ENCODE measurements around the gene PCSK4. TPM values are rescaled to one million over a fixed set of nuclear protein-coding genes. Genes with fewer than 3 reads are reported as not detected.

The PCSK4 gene
- total and polyA plus RNA-seq, 2 of the 4 experiments (the other 2 are of a cell fraction): 0.72 to 1.7 TPM

GRCh38 chr19:1440418-1440801 lies 49.7 kb downstream of the PCSK4 start:
- Histone ChIP-seq H3K4ac (ENCODE audit: low read depth, low read length) (no peak overlapping the region), H3K27ac (ENCODE audit: insufficient read depth, low read length) (no peak overlapping the region), H3K9me3 (ENCODE audit: control insufficient read depth, insufficient read depth, low read length) (no peaks in the 10 kb centered on the region), H2BK15ac (ENCODE audit: low read depth, low read length) (no peak overlapping the region), H4K20me1 (ENCODE audit: insufficient read depth, low read length) (peaks cover 58% of the 10 kb centered on the region), H2AFZ (replicated peaks; ENCODE audit: low read length, poor library complexity) (no peak overlapping the region), H3K4me2 (ENCODE audit: low read depth, low read length) (no peak overlapping the region), H4K8ac (ENCODE audit: low read depth in 2 of 2, low read length in 2 of 2) (no peak overlapping the region), H3K23ac (ENCODE audit: low read depth, low read length) (no peak overlapping the region), H3K18ac (ENCODE audit: low read depth, low read length) (no peak overlapping the region), H3K36me3 (ENCODE audit: control insufficient read depth, insufficient read depth, low read length) (peaks cover 36% of the 10 kb centered on the region), H3K79me1 (ENCODE audit: low read depth in 1 of 2, low read length in 2 of 2) (peaks cover 16 to 35% of the 10 kb centered on the region in 2 experiments; a peak in 3 of 4 replicates), H3K27me3 (ENCODE audit: control insufficient read depth, insufficient read depth, low read length) (0 out of 2 replicates have a peak, but pooled peaks cover under 1% of the 10 kb centered on the region), H2AK5ac (ENCODE audit: low read depth, low read length) (no peak overlapping the region), H3K56ac (ENCODE audit: extremely low read depth, insufficient read depth, low read length) (no peak overlapping the region), H4K5ac (ENCODE audit: low read depth, low read length) (no peak overlapping the region), H3K9ac (ENCODE audit: low read depth, low read length) (no peak overlapping the region), H3K14ac (replicated peaks; ENCODE audit: low read depth, low read length) (no peak overlapping the region), H3K9me1 (ENCODE audit: insufficient read depth, low read length) (no peaks in the 10 kb centered on the region; the same call in 1 of the 2 replicates), H3K4me3 (ENCODE audit: insufficient read depth, low read depth, low read length) (no peak overlapping the region), H3K4me1 (ENCODE audit: control insufficient read depth, insufficient read depth, low read length) (peaks cover 9% of the 10 kb centered on the region), H2AK9ac (replicated peaks; ENCODE audit: low read depth, low read length, poor library complexity) (no peak overlapping the region), H2BK20ac (ENCODE audit: low read depth, low read length) (no peak overlapping the region), H2BK5ac (ENCODE audit: low read depth, low read length, poor library complexity, severe bottlenecking) (no peak overlapping the region), H4K91ac (ENCODE audit: insufficient read depth, low read depth, low read length) (no peak overlapping the region), H2BK120ac (ENCODE audit: low read depth, low read length) (no peak overlapping the region)
- no peak for DNase-seq
- intact Hi-C loops (cut with micrococcal nuclease): no loop called here
- ATAC-seq (ENCODE audit: low read depth): no peak
- ChIA-PET POLR2A (ENCODE audit: unreplicated experiment) (no interaction called here), CTCF (no interaction called here)
- BruUV-seq (replicated peaks): no TSS peak
- in situ Hi-C loops (cut with MboI; ENCODE audit: low sequenced_read_pairs): no loop called here
- 96% methylated on average over 9 of the region's 15 CpGs; no CpG with 5 or more reads in 1 of the 2 experiments for WGBS, 2 experiments (ENCODE audit: extremely low coverage in 2 of 2, insufficient read length in 1 of 2)
- dilution Hi-C loops (cut with HindIII; ENCODE audit: low sequenced_read_pairs, unreplicated experiment): no loop called here
- TF ChIP-seq NFE2L2 (IDR thresholded peaks at IDR 0.05; ENCODE audit: low read depth, low read length) (no peak), RFX5 (IDR thresholded peaks at IDR 0.05; ENCODE audit: low read depth, low read length) (no peak), POLR2A (IDR thresholded peaks at IDR 0.05; ENCODE audit: low read depth, low read length) (no peak), FOS (IDR thresholded peaks at IDR 0.05; ENCODE audit: low read depth, low read length) (no peak), BHLHE40 (IDR thresholded peaks at IDR 0.05; ENCODE audit: low read depth, low read length) (no peak), MXI1 (IDR thresholded peaks at IDR 0.05; ENCODE audit: borderline replicate concordance, low read depth, low read length) (no peak), MAZ (IDR thresholded peaks at IDR 0.05; ENCODE audit: borderline replicate concordance, low read depth, low read length) (no peak), RAD21 (IDR thresholded peaks at IDR 0.05; ENCODE audit: low read length) (no peak), SMC3 (IDR thresholded peaks at IDR 0.05; ENCODE audit: low read depth, low read length) (no peak), RCOR1 (IDR thresholded peaks at IDR 0.05; ENCODE audit: insufficient replicate concordance, low read length) (no peak), CHD1 (IDR thresholded peaks at IDR 0.05; ENCODE audit: low read depth, low read length) (no peak)

All from IMR-90 (cell line).